BE2C (cell line): ENCODE data around the gene NCBP1.
"Not testable (repeated sequence)": the region's sequence is repeated elsewhere in the genome, so short reads cannot be mapped to it uniquely, and the experiment has no call there.

Source experiments
- DNase-seq: peaks from one replicate; pipeline ENCODE4 v3.0.0-alpha.2; 2020
- H3K27me3 ChIP-seq: fragments of 250-450 bp; sonication (Bioruptor Pico); 2 replicates; pipeline ENCODE4 v1.5.1; 2020; ENCODE audit warnings: mild to moderate bottlenecking
- H3K36me3 ChIP-seq: fragments of 250-450 bp; sonication (Bioruptor Pico); 2 replicates; pipeline ENCODE4 v1.5.1; 2020; ENCODE audit warnings: mild to moderate bottlenecking
- H3K4me1 ChIP-seq: fragments of 250-450 bp; sonication (Bioruptor Pico); 2 replicates; pipeline ENCODE4 v1.5.1; 2020
- H3K4me3 ChIP-seq: 2 replicates; pipeline ENCODE4 v1.5.1; 2011; ENCODE audit warnings: low read depth, low read length
- H3K9me3 ChIP-seq: fragments of 250-450 bp; sonication (Bioruptor Pico); 2 replicates; pipeline ENCODE4 v1.5.1; 2020
- TF ChIP-seq, protein P1 (sequence below): IDR thresholded peaks from 2 replicates; pipeline ENCODE4 v1.5.1; 2012; ENCODE audit warnings: mild to moderate bottlenecking, low read depth, low read length

NCBP1 gene

DNA sequence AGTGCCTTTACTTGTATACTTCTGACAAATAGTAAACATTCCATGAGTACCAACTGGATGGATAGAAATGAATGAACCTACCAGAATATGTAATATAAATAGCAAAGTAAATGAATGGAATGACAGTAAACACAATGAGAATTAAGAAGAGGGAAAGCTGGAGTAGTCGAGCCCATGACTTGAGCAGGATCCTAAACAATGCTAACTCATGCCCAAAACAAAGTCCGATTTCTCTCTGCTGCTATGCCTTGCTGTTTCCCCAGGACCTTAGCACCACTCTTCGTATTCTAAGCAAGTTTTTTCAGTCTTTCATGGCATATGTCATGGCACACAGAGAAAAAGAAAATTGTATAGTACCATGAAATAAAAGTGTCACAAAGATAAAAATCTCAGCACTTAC, 61.8 kb downstream of the NCBP1 start:
- DNase-seq, result no peak
- H3K4me1 ChIP-seq, result peaks cover 6% of the 10 kb centered on the region
- peaks cover 16% of the 10 kb centered on the region for H3K36me3 ChIP-seq
- H3K27me3 ChIP-seq, result no peaks in the 10 kb centered on the region
- H3K9me3 ChIP-seq, result no peaks in the 10 kb centered on the region
- H3K4me3 ChIP-seq, result peak overlapping the region; percentile 94
- TF ChIP-seq, protein P1, sequence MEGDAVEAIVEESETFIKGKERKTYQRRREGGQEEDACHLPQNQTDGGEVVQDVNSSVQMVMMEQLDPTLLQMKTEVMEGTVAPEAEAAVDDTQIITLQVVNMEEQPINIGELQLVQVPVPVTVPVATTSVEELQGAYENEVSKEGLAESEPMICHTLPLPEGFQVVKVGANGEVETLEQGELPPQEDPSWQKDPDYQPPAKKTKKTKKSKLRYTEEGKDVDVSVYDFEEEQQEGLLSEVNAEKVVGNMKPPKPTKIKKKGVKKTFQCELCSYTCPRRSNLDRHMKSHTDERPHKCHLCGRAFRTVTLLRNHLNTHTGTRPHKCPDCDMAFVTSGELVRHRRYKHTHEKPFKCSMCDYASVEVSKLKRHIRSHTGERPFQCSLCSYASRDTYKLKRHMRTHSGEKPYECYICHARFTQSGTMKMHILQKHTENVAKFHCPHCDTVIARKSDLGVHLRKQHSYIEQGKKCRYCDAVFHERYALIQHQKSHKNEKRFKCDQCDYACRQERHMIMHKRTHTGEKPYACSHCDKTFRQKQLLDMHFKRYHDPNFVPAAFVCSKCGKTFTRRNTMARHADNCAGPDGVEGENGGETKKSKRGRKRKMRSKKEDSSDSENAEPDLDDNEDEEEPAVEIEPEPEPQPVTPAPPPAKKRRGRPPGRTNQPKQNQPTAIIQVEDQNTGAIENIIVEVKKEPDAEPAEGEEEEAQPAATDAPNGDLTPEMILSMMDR, result no peak

DNA sequence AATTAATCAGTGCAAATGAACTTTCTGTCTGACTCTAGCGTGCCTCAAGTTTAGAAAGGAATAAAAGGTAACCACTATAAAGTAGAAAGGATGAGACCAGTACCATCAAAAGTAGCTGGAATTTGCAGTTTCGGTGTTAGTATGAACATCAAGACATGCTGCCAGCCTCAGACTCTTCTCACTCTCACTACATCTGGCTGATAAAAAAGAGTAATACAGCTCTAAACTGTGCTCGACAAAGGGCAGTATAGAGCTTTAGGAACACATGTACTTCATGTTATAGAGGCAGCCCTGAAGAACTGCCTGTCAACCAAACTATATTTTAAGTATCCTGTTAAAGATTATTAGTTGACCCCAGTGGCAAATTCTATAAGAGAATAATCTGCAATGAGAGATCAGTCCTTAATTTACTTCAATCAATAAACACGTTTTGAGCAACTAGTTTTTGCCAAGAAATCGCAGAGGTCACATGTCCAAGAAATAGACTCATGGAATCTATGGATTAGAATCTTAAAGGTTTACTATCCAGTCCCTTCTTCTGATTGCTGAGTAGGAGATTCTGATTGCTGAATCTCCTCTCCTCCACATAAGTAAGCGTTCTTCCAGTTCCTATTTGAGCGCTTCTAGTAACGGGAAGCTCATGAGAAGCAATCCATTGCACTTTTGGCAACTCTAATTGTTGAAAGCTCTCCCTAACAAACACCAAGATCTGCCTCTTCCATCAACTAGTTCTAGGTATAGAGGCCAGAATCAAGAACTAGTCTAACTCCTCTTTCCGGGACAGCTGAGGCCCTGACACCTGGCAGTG, 62.6 kb downstream of the NCBP1 start:
- TF ChIP-seq, protein P1, result no peak
- H3K4me3 ChIP-seq, result peak overlapping the region; percentile 94
- H3K27me3 ChIP-seq, result no peaks in the 10 kb centered on the region
- H3K36me3 ChIP-seq, result peaks cover 8% of the 10 kb centered on the region
- H3K9me3 ChIP-seq, result no peaks in the 10 kb centered on the region
- H3K4me1 ChIP-seq, result peaks cover 6% of the 10 kb centered on the region
- no peak for DNase-seq

DNA sequence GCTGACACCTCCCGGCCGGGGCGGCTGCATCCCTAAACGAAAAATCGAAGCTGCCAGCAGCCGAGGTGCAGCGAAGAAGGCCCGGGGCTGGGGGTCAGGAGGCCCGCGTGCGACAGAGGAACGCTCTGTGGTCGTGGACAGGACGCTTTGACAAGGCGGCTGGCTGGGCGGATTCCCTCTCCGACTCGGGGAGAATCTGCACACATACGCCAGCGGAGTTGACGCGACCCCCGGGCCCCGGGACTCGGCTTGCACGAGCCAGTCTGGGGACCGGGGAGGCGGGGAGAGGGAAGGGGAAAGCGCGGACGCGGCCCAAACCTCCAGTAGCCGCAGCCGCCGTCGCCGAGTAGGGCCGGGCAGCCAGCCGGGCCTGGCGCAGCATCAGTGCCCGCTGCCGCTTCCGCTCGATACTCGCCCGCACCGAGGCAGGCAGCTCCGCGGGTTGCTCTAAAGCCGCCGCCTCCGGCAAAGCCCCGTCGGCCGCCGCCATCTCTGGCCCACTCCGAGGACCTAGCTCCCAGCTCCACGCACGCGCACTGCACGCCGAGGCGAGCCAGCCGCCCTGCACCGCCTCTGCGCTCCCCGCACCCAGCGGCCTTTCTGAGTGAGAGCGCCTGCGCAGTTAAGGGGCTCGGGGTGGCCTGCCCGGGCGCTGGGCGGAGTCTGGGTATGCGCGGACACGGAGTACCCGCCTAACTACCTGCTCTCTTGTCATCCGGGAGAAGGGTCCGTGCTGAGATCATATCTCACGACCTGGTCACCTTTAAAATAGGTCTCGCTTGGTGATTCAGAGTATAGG, 63.4 kb downstream of the NCBP1 start, which contains the start of gene XPA:
XPA (minus strand) TSS at position 538 of the 799 bp plus-strand sequence; CDS start at position 490, 48 bp downstream.
- H3K27me3 ChIP-seq, result no peaks in the 10 kb centered on the region
- peak within 1 kb of the TSS; percentile 94 for H3K4me3 ChIP-seq
- TF ChIP-seq, protein P1, result no peak
- H3K4me1 ChIP-seq, result peaks cover 6% of the 10 kb centered on the region
- DNase-seq, result peak; percentile 99
- no peaks in the 10 kb centered on the region for H3K9me3 ChIP-seq
- H3K36me3 ChIP-seq, result peaks cover 4% of the 10 kb centered on the region; the same call in 1 of the 2 replicates

DNA sequence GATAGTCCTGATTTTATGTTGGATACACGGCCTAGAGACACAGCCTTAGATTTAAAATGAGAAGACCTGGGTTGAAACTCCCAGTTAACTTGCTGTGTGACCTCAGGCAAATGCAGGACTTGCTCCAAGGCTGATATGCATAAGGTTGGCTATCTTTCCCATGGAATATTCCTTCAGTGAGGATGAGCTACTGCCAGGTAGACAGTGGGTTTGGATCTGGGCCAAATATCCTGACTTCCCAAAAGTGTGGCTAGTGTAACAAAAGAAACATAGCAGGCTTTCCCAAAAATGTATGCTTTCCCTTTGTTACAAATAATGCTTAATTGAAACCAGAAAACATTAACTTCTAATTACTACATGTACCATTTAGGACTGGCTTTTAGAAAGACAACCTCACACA, 64.2 kb downstream of the NCBP1 start:
- peaks cover 4% of the 10 kb centered on the region; the same call in 1 of the 2 replicates for H3K36me3 ChIP-seq
- no peaks in the 10 kb centered on the region for H3K9me3 ChIP-seq
- H3K4me3 ChIP-seq, result peak overlapping the region; percentile 94
- peaks cover 6% of the 10 kb centered on the region for H3K4me1 ChIP-seq
- TF ChIP-seq, protein P1, result no peak
- H3K27me3 ChIP-seq, result no peaks in the 10 kb centered on the region
- DNase-seq, result no peak

DNA sequence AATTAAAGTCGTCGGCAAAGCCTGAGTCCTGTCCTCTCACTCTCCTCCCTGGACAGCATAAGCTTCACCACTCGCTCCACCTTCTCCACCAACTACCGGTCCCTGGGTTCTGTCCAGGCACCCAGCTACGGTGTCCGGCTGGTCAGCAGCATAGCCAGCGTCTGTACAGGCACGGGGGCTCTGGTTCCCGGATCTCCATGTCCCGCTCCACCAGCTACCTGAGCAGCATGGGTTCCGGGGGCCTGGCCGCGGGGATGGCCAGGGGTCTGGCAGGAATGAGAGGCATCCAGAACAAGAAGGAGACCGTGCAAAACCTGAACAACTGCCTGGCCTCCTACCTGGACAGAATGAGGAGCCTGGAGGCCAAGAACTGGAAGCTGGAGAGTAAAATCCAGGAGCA, 65.2 kb downstream of the NCBP1 start:
- Histone ChIP-seq H3K9me3 (no peaks in the 10 kb centered on the region), H3K36me3 (no peaks in the 10 kb centered on the region), H3K27me3 (no peaks in the 10 kb centered on the region), H3K4me3 (no peak overlapping the region), H3K4me1 (peaks cover 9% of the 10 kb centered on the region)
- TF ChIP-seq, protein P1, result no peak
- no peak for DNase-seq

DNA sequence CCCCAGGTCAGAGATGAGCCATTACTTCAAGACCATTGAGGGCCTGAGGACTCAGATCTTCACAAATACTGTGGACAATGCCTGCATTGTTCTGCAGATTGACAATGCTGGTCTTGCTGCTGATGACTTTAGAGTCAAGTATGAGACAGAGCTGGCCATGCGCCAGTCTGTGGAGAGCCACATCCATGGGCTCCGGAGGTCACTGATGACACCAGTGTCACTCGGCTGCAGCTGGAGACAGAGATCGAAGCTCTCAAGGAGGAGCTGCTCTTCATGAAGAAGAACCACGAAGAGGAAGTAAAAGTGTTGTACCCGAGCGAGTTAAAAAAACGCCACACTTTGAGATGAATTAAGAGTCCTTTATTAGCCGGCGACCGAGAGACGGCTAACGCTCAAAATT, 65.7 kb downstream of the NCBP1 start:
- not testable (repeated sequence) for DNase-seq, H3K4me3 ChIP-seq, H3K36me3 ChIP-seq, H3K27me3 ChIP-seq, H3K9me3 ChIP-seq
- peaks cover 10% of the 10 kb centered on the region for H3K4me1 ChIP-seq

DNA sequence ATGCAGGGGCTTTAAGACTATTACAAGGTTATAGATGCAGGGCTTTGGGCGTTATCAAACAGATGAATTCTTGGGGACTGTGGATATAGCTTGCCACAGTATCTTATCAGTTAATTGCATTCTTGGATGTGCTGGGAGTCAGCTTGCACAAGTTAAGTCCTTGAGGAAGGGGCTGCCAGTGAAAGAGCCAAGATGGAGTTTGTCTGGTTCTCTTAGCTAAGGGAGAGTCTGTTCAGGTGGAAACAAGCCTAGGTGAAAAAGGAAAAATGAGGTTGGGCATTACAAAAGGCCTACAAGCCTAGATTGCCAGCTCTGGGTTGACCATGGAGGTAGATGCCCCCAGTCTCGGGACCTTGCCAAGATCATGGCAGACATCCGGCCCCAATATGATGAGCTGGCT, 66.2 kb downstream of the NCBP1 start:
- H3K27me3 ChIP-seq, H3K9me3 ChIP-seq, H3K4me3 ChIP-seq, DNase-seq, H3K36me3 ChIP-seq: not testable (repeated sequence)
- peaks cover 13% of the 10 kb centered on the region for H3K4me1 ChIP-seq
